ENCODE results near the gene COPB2. TPM values are rescaled to one million over a fixed set of nuclear protein-coding genes. Genes with fewer than 3 reads are reported as not detected.
A peak's percentile ranks its signal among the peaks of the same experiment; 100 is the strongest.
"Not testable (repeated sequence)": the region's sequence is repeated elsewhere in the genome, so short reads cannot be mapped to it uniquely, and the experiment has no call there.

COPB2 gene
- total RNA-seq, 1 experiment from 2014 or later = 152 TPM

DNA sequence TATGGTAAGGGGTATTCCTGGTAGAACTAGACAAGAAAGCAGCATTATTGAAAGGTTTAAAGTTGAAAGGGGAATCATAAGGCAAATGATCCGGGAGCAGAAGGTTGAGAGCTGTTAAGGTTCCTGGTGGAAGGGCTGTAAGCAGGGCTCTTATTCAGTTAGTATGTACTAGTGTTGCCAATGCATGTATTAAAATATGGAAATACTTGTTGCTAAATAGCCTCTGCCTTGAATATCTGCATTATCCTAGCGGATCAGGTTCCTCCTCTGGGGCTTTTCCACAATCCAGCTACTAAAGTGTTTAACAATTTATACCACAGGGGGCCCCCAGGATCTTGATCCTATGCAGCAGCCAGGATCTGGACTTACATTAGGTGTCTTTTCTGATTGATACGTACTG lies 7.3 kb upstream of the COPB2 start:
- Mint-ChIP-seq H3K27me3 (ENCODE audit: insufficient read depth, unreplicated experiment) (no peaks in the 10 kb centered on the region), H3K36me3 (ENCODE audit: insufficient read depth, unreplicated experiment) (peaks cover 6% of the 10 kb centered on the region), H3K4me1 (ENCODE audit: insufficient read depth, unreplicated experiment) (peaks cover 5% of the 10 kb centered on the region), H3K27ac (ENCODE audit: low read depth, unreplicated experiment) (no peak overlapping the region), H3K9me3 (ENCODE audit: unreplicated experiment) (no peaks in the 10 kb centered on the region), H3K4me3 (ENCODE audit: unreplicated experiment) (no peak overlapping the region)
- CTCF ChIA-PET = no interaction called here
- TF ChIP-seq, protein P1, sequence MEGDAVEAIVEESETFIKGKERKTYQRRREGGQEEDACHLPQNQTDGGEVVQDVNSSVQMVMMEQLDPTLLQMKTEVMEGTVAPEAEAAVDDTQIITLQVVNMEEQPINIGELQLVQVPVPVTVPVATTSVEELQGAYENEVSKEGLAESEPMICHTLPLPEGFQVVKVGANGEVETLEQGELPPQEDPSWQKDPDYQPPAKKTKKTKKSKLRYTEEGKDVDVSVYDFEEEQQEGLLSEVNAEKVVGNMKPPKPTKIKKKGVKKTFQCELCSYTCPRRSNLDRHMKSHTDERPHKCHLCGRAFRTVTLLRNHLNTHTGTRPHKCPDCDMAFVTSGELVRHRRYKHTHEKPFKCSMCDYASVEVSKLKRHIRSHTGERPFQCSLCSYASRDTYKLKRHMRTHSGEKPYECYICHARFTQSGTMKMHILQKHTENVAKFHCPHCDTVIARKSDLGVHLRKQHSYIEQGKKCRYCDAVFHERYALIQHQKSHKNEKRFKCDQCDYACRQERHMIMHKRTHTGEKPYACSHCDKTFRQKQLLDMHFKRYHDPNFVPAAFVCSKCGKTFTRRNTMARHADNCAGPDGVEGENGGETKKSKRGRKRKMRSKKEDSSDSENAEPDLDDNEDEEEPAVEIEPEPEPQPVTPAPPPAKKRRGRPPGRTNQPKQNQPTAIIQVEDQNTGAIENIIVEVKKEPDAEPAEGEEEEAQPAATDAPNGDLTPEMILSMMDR (IDR thresholded peaks at IDR 0.05; ENCODE audit: unreplicated experiment) = no peak
- intact Hi-C loops (cut with micrococcal nuclease) = no loop called here
- BruUV-seq (replicated peaks) = no TSS peak
- DNase-seq (ENCODE audit: unreplicated experiment) = no peak
- POLR2A ChIA-PET = interaction anchor here (1.1 kb wide), 1 partner anchor 16 kb away, joined by 3 read pairs; no protein-coding TSS in a partner anchor

DNA sequence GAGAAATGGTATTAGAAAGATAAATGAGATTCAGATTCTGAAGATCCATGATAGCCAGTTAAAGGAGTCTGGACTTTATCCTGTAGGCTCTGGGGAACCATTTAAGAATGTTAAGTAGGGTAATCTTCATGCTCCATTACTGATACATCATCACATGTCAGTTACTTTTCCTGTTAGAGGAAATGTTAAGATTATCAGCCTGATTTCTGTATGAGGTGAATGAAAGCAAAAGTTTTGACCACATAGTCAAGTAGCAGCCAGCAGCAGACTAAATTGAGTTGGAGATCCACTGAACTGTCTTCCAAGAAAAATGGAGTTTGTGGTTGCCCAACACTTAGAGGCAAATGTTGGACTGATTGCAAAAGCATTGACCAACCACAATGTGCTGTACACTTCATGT lies 4.7 kb upstream of the COPB2 start:
- TF ChIP-seq, protein P1 (IDR thresholded peaks at IDR 0.05; ENCODE audit: unreplicated experiment) = no peak
- Mint-ChIP-seq H3K27me3 (ENCODE audit: insufficient read depth, unreplicated experiment) (no peaks in the 10 kb centered on the region), H3K36me3 (ENCODE audit: insufficient read depth, unreplicated experiment) (peaks cover 11% of the 10 kb centered on the region), H3K4me1 (ENCODE audit: insufficient read depth, unreplicated experiment) (peaks cover 5% of the 10 kb centered on the region), H3K9me3 (ENCODE audit: unreplicated experiment) (no peaks in the 10 kb centered on the region), H3K4me3 (ENCODE audit: unreplicated experiment) (no peak overlapping the region), H3K27ac (ENCODE audit: low read depth, unreplicated experiment) (no peak overlapping the region)
- BruUV-seq (replicated peaks) = no TSS peak
- no peak for DNase-seq (ENCODE audit: unreplicated experiment)
- POLR2A ChIA-PET = interaction anchor here (1.2 kb wide), 1 partner anchor 50 kb away, joined by 3 read pairs; the partner anchor contains the start of gene MRPS22
- intact Hi-C loops (cut with micrococcal nuclease) = no loop called here
- CTCF ChIA-PET = no interaction called here

DNA sequence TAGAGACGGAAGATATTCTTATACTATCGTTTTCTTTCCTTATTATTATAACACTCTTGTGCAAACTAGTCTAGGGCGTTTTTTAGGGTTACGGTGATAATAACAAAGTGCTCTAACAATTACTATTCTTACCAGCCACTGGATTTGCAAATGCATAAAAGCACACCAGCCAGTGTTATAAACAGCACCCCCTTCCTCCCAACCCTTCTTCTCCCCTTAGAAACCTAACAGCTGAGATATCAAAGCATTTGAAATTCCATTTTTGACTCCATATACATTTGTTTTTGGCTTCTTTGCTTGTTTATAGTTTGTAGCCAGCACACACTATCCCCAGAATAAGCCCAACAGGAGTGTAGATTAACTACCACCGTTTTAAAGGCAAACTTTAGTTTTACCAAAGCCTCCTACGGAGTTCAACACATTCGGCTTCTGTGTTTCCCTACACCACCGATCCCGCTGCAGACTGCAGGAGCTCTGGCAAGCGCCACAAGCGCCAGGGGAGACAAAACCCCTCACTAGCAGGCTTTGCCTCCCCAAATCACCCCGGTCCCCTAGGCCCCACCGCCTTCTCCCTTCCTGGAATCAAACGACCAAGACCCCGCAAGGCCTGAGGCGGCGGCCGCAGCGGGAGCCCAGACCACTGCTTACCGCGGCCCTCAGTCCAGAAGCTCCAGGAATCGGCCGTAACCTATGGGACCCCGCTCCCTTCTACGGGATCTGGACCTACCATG lies 461 bp downstream of the COPB2 start:
- POLR2A ChIA-PET = interaction anchor here (0.5 to 2.8 kb wide), 25 partner anchors 9 to 1552 kb away, joined by 3 to 35 read pairs (median 4); partner anchors contain the start of gene MRPS22
- DNase-seq (ENCODE audit: unreplicated experiment) = no peak
- TSS peak; percentile 75 for BruUV-seq (replicated peaks)
- intact Hi-C loops (cut with micrococcal nuclease) = no loop called here
- no peaks in the 10 kb centered on the region for H3K27me3 Mint-ChIP-seq (ENCODE audit: insufficient read depth, unreplicated experiment)
- TF ChIP-seq, protein P1 (IDR thresholded peaks at IDR 0.05; ENCODE audit: unreplicated experiment) = no peak
- peak overlapping the region; percentile 97 for H3K27ac Mint-ChIP-seq (ENCODE audit: low read depth, unreplicated experiment)
- peaks cover 20% of the 10 kb centered on the region for H3K4me1 Mint-ChIP-seq (ENCODE audit: insufficient read depth, unreplicated experiment)
- CTCF ChIA-PET = interaction anchor here (0.5 to 1.4 kb wide), 6 partner anchors 28 to 277 kb away, joined by 3 to 8 read pairs (median 3); no protein-coding TSS in a partner anchor
- H3K36me3 Mint-ChIP-seq (ENCODE audit: insufficient read depth, unreplicated experiment) = peaks cover 20% of the 10 kb centered on the region
- peak overlapping the region; percentile 78 for H3K4me3 Mint-ChIP-seq (ENCODE audit: unreplicated experiment)
- H3K9me3 Mint-ChIP-seq (ENCODE audit: unreplicated experiment) = no peaks in the 10 kb centered on the region

DNA sequence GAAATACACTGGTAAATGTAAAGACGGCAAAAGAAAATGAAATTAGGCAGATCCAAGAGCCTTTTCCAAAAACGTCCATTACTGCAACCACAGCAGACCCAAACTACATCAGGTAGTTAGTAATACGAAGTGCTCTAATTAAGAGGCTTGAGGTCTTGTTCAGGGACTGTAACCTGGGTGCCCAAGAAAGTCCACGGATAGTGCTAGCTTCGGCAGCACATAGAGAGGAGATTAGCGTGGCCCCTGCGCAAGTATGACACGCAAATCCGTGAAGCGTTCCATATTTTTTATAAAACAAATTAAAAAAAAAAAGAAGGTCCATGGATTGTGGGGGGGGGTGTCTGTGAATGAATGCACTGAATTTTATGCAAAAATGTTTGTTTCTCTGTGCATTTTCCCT lies 1.4 kb downstream of the COPB2 start:
- CTCF ChIA-PET = interaction anchor here (0.7 to 0.8 kb wide), 3 partner anchors 29 to 172 kb away, joined by 3 to 4 read pairs (median 3); no protein-coding TSS in a partner anchor
- Mint-ChIP-seq H3K4me3 (ENCODE audit: unreplicated experiment) (peak overlapping the region; percentile 78), H3K27ac (ENCODE audit: low read depth, unreplicated experiment) (peak overlapping the region; percentile 97), H3K9me3 (ENCODE audit: unreplicated experiment) (no peaks in the 10 kb centered on the region), H3K36me3 (ENCODE audit: insufficient read depth, unreplicated experiment) (peaks cover 23% of the 10 kb centered on the region), H3K4me1 (ENCODE audit: insufficient read depth, unreplicated experiment) (peaks cover 20% of the 10 kb centered on the region), H3K27me3 (ENCODE audit: insufficient read depth, unreplicated experiment) (no peaks in the 10 kb centered on the region)
- intact Hi-C loops (cut with micrococcal nuclease) = no loop called here
- no peak for DNase-seq (ENCODE audit: unreplicated experiment)
- TF ChIP-seq, protein P1 (IDR thresholded peaks at IDR 0.05; ENCODE audit: unreplicated experiment) = no peak
- BruUV-seq (replicated peaks) = no TSS peak
- POLR2A ChIA-PET = interaction anchor here (2.6 to 2.8 kb wide), 3 partner anchors 10 to 47 kb away, joined by 10 to 35 read pairs (median 21); partner anchors contain the start of gene MRPS22

DNA sequence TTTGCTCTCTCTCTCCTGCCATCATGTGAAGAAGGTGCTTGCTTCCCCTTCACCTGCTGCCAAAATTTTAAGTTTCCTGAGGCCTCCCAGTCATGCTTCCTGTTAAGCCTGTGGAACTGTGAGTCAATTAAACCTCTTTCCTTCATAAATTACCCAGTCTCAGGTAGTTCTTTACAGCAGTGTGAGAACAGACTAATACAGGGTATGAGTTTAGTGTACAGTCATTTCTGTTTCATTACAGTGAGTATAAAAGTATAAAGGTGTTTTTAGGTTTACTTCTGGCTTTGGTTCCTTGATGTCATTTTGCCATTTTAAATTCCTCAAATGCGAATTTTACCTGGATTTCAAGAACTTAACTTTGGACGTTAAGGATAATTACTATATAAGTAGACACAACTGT lies 7.2 kb downstream of the COPB2 start:
- peak overlapping the region; percentile 31 for H3K27ac Mint-ChIP-seq (ENCODE audit: low read depth, unreplicated experiment)
- H3K4me3 Mint-ChIP-seq (ENCODE audit: unreplicated experiment); BruUV-seq (replicated peaks); intact Hi-C loops (cut with micrococcal nuclease); H3K27me3 Mint-ChIP-seq (ENCODE audit: insufficient read depth, unreplicated experiment); DNase-seq (ENCODE audit: unreplicated experiment); H3K9me3 Mint-ChIP-seq (ENCODE audit: unreplicated experiment): not testable (repeated sequence)
- ChIA-PET POLR2A (interaction anchor here (1.4 to 1.9 kb wide), 2 partner anchors 21 to 23 kb away, joined by 3 to 4 read pairs; no protein-coding TSS in a partner anchor), CTCF (interaction anchor here (1.2 kb wide), 1 partner anchor 28 kb away, joined by 3 read pairs; no protein-coding TSS in a partner anchor)
- peaks cover 19% of the 10 kb centered on the region for H3K4me1 Mint-ChIP-seq (ENCODE audit: insufficient read depth, unreplicated experiment)
- H3K36me3 Mint-ChIP-seq (ENCODE audit: insufficient read depth, unreplicated experiment) = peaks cover 69% of the 10 kb centered on the region

Data from MCF 10A (cell line).